GM19351 (cell line): Measurements from ENCODE around the gene OR4D2.
"Not testable (repeated sequence)": the region's sequence is repeated elsewhere in the genome, so short reads cannot be mapped to it uniquely, and the experiment has no call there.

Experiments used
- ATAC-seq: cut with Tn5 transposase; IDR thresholded peaks from one replicate; pipeline ENCODE4 v1.9.1; 2021; ENCODE audit warnings: mild to moderate bottlenecking, moderate library complexity; ENCODE audit not compliant: unreplicated experiment

Gene OR4D2

DNA sequence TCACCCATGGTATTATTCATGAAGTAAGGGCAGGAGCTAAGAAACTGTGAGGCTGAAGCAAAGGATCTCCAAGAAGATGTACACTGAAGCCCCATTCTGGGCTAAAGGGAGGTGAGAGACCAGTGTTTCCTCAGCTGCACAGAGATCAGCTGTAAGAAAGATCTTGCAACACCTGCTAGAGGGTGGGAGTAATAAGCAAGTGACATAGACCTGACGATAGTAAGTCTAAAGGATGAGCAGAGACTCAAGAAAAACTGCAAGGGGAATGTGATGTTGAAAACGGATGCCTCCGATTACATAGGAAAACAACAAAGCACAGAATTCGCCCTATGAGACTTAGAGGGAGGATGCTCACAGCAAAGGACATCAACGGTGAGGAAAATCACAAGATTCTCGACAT, at the start of gene OR4D2:
Gene OR4D2 (plus strand): TSS at position 301 of the 400 bp plus-strand sequence. CDS start 2,674 bp downstream, outside the sequence.
- no peak for ATAC-seq

DNA sequence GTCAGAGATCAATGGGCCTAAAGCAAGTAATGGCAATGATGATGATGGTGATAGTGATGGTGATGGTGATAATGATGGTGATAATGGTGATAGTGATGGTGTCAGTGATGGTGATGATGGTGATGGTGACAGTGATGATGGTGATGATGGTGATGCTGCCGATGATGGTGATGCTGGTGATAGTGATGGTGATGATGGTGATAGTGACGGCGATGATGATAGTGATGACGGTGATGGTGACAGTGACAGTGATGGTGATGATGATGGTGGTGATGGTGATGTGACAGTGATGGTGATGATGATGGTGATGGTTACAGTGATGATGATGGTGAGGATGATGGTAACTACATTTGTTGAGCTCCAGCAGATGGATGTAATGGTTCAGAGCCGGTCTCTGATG, 49.4 kb upstream of the OR4D2 start:
- no peak for ATAC-seq

- ATAC-seq = no peak
These were observed 47.3 kb upstream of the OR4D2 start for GRCh38 chr17:58119491-58119890.

DNA sequence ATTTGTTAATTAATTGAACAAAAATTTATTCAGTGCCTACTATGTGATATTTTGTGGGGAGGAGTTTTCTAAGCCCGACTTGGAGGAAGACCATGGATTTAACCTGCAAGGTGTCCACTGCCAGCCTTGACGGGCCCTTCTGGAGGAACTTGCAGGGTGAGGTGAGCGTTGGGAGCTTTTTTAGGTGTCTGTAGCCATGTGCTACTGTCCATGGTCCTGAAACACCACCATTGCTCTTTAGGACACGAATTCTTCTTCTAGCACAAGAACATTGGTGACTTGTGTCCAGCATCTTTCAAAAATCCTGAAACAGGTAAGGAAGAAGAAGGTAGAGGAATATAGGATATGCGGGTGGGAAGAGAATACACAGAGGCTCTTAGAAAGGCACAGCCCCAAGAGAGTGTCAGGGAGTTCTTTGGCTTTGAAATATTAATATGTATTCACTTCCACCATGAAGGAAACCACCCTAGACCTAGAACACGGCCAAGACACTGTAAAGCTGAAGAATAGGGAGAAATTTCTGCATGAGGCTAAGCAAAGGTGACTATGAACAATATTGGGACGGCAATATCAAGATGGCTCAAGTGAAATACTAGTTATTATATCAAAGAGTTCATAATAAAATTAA, 46.5 kb upstream of the OR4D2 start:
- ATAC-seq = no peak

DNA sequence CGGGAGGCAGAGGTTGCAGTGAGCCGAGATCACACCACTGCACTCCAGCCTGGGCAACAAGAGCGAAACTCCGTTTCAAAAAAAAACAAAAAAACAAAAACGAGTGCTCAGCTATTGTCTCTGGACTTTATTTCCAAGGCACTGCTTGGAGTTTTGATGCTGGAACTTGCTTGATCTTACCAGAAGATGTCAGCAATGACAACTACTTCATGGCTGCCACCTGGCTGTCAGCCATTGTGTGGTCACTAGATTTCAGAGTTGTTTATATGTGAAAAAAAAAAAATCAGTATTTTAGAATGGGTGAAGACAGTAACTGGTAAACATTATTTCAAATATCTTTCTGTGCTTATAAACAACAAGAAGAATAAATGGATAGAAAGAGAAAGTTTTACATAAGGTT, 44.9 kb upstream of the OR4D2 start:
- no peak for ATAC-seq

DNA sequence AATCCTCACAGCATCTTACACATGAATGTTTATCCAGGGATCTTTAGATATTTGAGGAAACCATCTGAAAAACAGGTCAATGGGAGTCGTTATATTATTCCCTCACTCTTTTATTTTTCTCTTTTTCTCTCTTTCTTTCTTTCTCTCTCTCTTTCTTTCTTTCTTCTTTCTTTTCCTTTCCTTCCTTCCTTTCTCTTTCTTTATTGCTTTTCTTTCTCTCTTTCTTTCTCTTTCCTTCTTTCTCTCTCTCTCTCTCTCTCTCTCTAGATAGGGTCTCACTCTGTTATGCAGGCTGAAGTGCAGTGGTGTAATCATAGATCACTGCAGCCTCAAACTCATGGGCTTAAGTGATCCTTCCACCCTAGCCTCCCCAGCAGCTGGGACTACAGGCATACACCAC, 38.9 kb upstream of the OR4D2 start:
- ATAC-seq = no peak

GRCh38 chr17:58132697-58133096, 34.1 kb upstream of the OR4D2 start:
- ATAC-seq = not testable (repeated sequence)

GRCh38 chr17:58136669-58137279, 30.0 kb upstream of the OR4D2 start:
- ATAC-seq = no peak

DNA sequence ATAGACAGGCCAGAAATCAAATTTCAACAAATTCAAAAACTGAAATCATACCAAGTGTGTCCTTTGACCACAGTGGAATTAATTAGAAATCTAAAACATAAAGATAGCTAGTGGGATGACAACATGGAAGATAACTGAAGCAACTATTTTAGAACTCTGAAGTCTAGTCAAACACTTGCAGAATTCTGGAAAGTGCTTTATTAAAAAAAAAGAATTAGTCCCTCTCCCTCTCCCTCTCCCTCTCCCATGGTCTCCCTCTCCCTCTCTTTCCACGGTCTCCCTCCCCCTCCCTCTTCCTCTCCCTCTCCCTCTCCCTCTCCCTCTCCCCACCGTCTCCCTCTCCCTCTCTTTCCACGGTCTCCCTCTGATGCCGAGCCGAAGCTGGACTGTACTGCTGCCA, 25.3 kb upstream of the OR4D2 start:
- ATAC-seq = no peak

GRCh38 chr17:58143335-58143734, 23.4 kb upstream of the OR4D2 start:
- not testable (repeated sequence) for ATAC-seq

- ATAC-seq = no peak
These were observed 22.0 kb upstream of the OR4D2 start for GRCh38 chr17:58144801-58145200.

DNA sequence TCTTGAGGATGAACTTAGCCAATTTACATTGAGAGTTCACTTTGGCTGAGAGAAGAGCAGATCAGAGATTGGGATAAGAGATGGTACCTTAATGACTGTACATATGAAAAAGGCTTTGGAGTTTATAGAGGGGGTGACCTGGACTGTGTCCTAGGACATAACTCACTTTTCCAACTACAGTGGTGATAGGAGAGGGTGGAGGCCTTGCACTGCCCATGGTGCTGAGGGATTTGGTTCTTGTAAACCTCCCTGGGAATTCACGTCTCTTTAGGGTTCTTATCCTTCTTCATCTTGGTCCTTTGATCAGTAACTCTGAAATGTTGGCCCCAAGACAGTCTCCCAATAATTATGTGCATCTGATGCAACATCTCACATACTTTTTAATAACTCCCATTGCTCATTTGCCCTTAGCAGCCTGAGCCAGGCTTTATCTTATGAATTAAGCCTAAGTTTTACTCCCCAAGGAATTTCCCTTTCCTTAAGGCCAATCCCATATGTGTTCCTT, 18.8 kb upstream of the OR4D2 start, which contains the start of gene OR4D1:
Gene OR4D1 (plus strand): TSS at position 455 of the 505 bp plus-strand sequence. CDS start 6,770 bp downstream, outside the sequence.
- no peak for ATAC-seq

DNA sequence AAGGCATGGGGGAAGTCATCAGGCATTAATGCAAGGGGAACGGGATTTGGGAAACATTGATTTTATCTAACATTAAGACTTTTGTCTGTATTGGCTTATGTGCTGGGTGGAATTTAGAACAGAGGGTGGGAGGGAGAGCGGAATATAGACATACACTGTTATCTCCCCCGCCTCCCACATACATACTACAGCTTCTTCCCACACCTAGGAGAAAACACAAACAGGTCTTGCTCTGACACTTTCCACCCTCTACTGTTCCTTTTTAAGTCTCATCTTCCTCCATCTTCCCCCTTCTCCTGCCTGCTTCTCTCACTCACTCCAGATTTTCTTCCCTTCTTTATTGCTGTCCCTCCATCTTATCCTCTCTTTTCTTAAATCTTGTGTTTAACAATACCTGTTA, 18.2 kb upstream of the OR4D2 start:
- no peak for ATAC-seq

- ATAC-seq = no peak
These were observed 16.4 kb upstream of the OR4D2 start for GRCh38 chr17:58150394-58150793.

DNA sequence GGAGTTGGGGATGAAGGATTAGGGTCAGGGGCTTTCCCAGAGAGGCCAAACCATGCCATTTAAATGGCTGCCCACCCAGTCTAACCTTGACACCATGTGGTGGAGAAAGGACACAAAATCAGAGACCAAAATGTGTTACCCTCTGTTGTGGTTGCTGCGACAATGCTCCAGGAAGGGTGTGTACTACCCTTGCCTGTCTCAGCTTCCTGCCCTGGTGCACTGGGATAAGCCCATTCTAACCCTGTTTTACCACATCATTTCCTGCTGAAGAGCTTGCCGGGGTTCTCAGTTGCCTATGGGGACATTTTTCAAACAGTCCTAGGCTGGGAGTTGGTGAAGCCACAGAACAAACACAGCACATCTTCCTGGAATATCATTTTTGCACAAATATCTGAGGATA, 13.7 kb upstream of the OR4D2 start:
- no peak for ATAC-seq

- no peak for ATAC-seq
These were observed 13.1 kb upstream of the OR4D2 start for GRCh38 chr17:58153671-58154070.

- ATAC-seq = no peak
These were observed 9.7 kb upstream of the OR4D2 start for GRCh38 chr17:58156839-58157803.

- ATAC-seq = no peak
These were observed 8.6 kb upstream of the OR4D2 start for GRCh38 chr17:58158181-58158580.

DNA sequence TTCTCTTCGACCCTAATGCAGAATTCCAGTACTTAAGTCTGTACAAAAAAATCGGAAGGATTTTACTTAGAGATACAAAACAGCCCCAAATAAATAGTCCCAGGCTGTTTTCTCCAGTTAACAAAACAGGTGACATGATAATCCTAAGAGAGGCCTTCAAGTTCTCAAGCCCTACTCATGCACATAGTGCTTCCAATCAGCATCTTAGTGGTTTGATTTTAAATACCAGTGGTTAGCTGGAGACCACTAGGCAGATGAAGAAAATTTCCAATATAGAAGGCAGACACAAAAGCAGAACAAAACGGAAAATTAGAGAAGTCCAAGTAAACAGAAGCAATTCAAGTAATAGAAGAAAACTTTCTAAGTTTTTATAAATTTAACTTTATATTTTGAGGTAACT, 5.2 kb upstream of the OR4D2 start:
- no peak for ATAC-seq

- ATAC-seq = no peak
These were observed 801 bp upstream of the OR4D2 start for GRCh38 chr17:58165981-58166380.

DNA sequence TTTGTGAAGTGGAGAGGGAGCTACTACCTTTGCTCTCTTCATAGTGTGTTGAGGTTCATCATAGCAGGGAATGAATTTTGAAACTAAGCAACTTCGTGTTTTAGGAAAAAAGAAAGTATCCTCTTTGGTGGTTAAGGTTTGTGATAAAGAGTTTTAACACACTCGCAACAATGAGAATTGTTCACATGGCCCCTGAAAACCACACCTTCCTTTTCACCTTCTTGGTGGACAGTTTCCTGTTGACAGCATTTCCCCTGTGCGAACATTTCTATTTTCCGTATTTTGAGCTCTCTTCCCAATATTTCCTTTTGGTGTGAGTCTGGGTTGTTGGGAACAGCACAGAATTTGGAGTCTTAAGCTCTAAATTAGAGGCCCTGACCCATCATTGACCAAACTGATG, 3.8 kb downstream of the OR4D2 start:
- no peak for ATAC-seq
